OCI-LY7 (cell line): ENCODE results near the gene CAMKV. TPM values are rescaled to one million over a fixed set of nuclear protein-coding genes. Genes with fewer than 3 reads are reported as not detected.

Experiments used
- BruUV-seq: library from RNA; stranded (reverse); fragments of 400-500 nt; replicated peaks from 2 replicates; lab custom pipeline; 2021; lab: Mats Ljungman, UMichigan
- CTCF ChIA-PET: fragments of 300-600 bp; sonication (Branson Sonifier 250); formaldehyde crosslinking; loops from one replicate; lab custom pipeline; 2022; ENCODE audit warnings: antibody characterized with exemption; ENCODE audit not compliant: unreplicated experiment; lab: Charles Lee
- POLR2A ChIA-PET: fragments of 300-600 bp; sonication (Branson Sonifier 250); formaldehyde crosslinking; loops from one replicate; lab custom pipeline; 2022; ENCODE audit warnings: antibody characterized with exemption; lab: Charles Lee
- DNase-seq: peaks from one replicate; pipeline ENCODE4 v3.0.0-alpha.2; 2015; ENCODE audit warnings: low spot score
- H2AFZ ChIP-seq: fragments of 200-600 bp; sonication (generic), shearing (Covaris generic); 2 replicates; pipeline ENCODE4 v1.6.1; 2014; ENCODE audit warnings: mild to moderate bottlenecking, antibody characterized with exemption, low read length, moderate library complexity
- H3K27ac ChIP-seq: fragments of 200-600 bp; sonication (generic); 2 replicates; pipeline ENCODE4 v1.5.1; 2014; ENCODE audit warnings: mixed run types, low read depth, mild to moderate bottlenecking, moderate library complexity, low read length, inconsistent platforms; ENCODE audit not compliant: poor library complexity, severe bottlenecking
- H3K36me3 ChIP-seq: fragments of 200-600 bp; sonication (generic); 2 replicates; pipeline ENCODE4 v1.6.1; 2014; ENCODE audit warnings: mild to moderate bottlenecking, antibody characterized with exemption, low read length, moderate library complexity, mixed read lengths; ENCODE audit not compliant: insufficient read depth
- H3K4me1 ChIP-seq: fragments of 200-600 bp; sonication (generic); 2 replicates; pipeline ENCODE4 v1.5.1; 2014; ENCODE audit warnings: mild to moderate bottlenecking, low read length; ENCODE audit not compliant: insufficient read depth, poor library complexity, severe bottlenecking
- H3K4me2 ChIP-seq: fragments of 200-600 bp; sonication (generic); 2 replicates; pipeline ENCODE4 v1.6.1; 2014; ENCODE audit warnings: mild to moderate bottlenecking, low read length
- H3K4me3 ChIP-seq: fragments of 200-600 bp; sonication (generic); 2 replicates; pipeline ENCODE4 v1.5.1; 2014; ENCODE audit warnings: mild to moderate bottlenecking, low read depth, low read length; ENCODE audit not compliant: poor library complexity, severe bottlenecking
- H3K79me2 ChIP-seq: fragments of 200-600 bp; sonication (generic); 2 replicates; pipeline ENCODE4 v1.6.1; 2016; ENCODE audit warnings: low read depth, mild to moderate bottlenecking, low read length, moderate library complexity, mixed read lengths; ENCODE audit not compliant: insufficient read depth
- H3K9me2 ChIP-seq: fragments of 200-600 bp; sonication (generic); 2 replicates; pipeline ENCODE4 v1.6.1; 2016; ENCODE audit warnings: mild to moderate bottlenecking, low read length, mixed read lengths; ENCODE audit not compliant: insufficient read depth
- H3K9me3 ChIP-seq: fragments of 200-600 bp; sonication (generic); 2 replicates; pipeline ENCODE4 v1.6.1; 2014; ENCODE audit warnings: mild to moderate bottlenecking, mixed run types, low read length, mixed read lengths
- H4K20me1 ChIP-seq: fragments of 200-600 bp; sonication (generic); 2 replicates; pipeline ENCODE4 v1.6.1; 2014; ENCODE audit warnings: mild to moderate bottlenecking, antibody characterized with exemption, low read length, moderate library complexity, mixed read lengths; ENCODE audit not compliant: insufficient read depth
- EZH2phosphoT487 ChIP-seq: fragments of 200-600 bp; sonication (generic); IDR thresholded peaks from 2 replicates; pipeline ENCODE4 v1.6.1; 2018; ENCODE audit warnings: low read depth, borderline replicate concordance, mild to moderate bottlenecking, mixed run types, antibody characterized with exemption, low read length, moderate library complexity, mixed read lengths
- intact Hi-C: fragments of 100-400 bp; cut with micrococcal nuclease; formaldehyde crosslinking; loops from one replicate; pipeline ENCODE4 v1.10.0; 2022; ENCODE audit not compliant: unreplicated experiment
- small RNA-seq: library from RNA; depleted of rRNA; stranded (forward); fragments of <200 nt; gene quantifications from one replicate; pipeline ENCODE3, GENCODE V24; 2014
- total RNA-seq, 2 experiments: library from RNA; depleted of rRNA in 1 of 2; stranded (reverse); fragments of >200 nt in 1 of 2; shearing (Covaris generic) in 1 of 2; gene quantifications; 2 replicates each; pipeline ENCODE4 v1.2.3, GENCODE V29; 2014 to 2022
- TF ChIP-seq, protein P1 (sequence below): fragments of 200-600 bp; sonication (generic); conservative IDR thresholded peaks from 2 replicates; pipeline ENCODE4 v1.5.1; 2014; ENCODE audit warnings: mild to moderate bottlenecking, antibody characterized with exemption, low read length, moderate library complexity, mixed read lengths

Gene CAMKV
- total RNA-seq, 2 experiments from 2014 or later = 0.63 TPM; not detected in 1

- ChIA-PET CTCF (interaction anchor here (0.6 to 1.2 kb wide), 2 partner anchors 8 to 10 kb away, joined by 3 to 5 read pairs; partner anchors contain the start of gene INKA1), POLR2A (interaction anchor here (0.6 to 1.5 kb wide), 3 partner anchors 9 to 122 kb away, joined by 3 to 6 read pairs (median 6); partner anchors contain the start of gene INKA1)
- Histone ChIP-seq H3K4me2 (peak within 1 kb of the TSS; percentile 49), H3K79me2 (no peaks in the 10 kb centered on the region), H3K27ac (no peak within 1 kb of the TSS), H3K36me3 (no peaks in the 10 kb centered on the region), H3K9me2 (no peaks in the 10 kb centered on the region), H3K4me1 (peaks cover 19% of the 10 kb centered on the region), H3K4me3 (peak within 1 kb of the TSS; percentile 27), H2AFZ (peak within 1 kb of the TSS; percentile 56), H4K20me1 (no peaks in the 10 kb centered on the region), H3K9me3 (no peaks in the 10 kb centered on the region)
- intact Hi-C loops = no loop called here
- no peak for DNase-seq
- no peak for TF ChIP-seq EZH2phosphoT487
- no TSS peak for BruUV-seq
Observed at GRCh38 chr3:49813497-49814174, 56.1 kb downstream of the CAMKV start, which contains the start of gene UBA7. Gene UBA7, minus strand, starts transcription at chr3:49813953. Its CDS starts 166 bp downstream, at chr3:49813787.

GRCh38 chr3:49812916-49813496 is 56.7 kb downstream of the CAMKV start:
- Histone ChIP-seq H3K79me2 (no peaks in the 10 kb centered on the region), H3K9me3 (no peaks in the 10 kb centered on the region), H3K36me3 (no peaks in the 10 kb centered on the region), H3K4me2 (no peak overlapping the region), H3K4me3 (no peak overlapping the region), H4K20me1 (no peaks in the 10 kb centered on the region), H2AFZ (no peak overlapping the region; the same call in 1 of the 2 replicates), H3K4me1 (peaks cover 25% of the 10 kb centered on the region), H3K27ac (no peak overlapping the region), H3K9me2 (no peaks in the 10 kb centered on the region)
- no TSS peak for BruUV-seq
- DNase-seq = no peak
- ChIA-PET POLR2A (interaction anchor here (1.0 to 1.5 kb wide), 2 partner anchors 8 to 9 kb away, joined by 6 read pairs; partner anchors contain the start of gene INKA1), CTCF (interaction anchor here (1.2 kb wide), 1 partner anchor 8 kb away, joined by 5 read pairs; no protein-coding TSS in a partner anchor)
- intact Hi-C loops = no loop called here
- TF ChIP-seq EZH2phosphoT487 = no peak
- TF ChIP-seq, protein P1, sequence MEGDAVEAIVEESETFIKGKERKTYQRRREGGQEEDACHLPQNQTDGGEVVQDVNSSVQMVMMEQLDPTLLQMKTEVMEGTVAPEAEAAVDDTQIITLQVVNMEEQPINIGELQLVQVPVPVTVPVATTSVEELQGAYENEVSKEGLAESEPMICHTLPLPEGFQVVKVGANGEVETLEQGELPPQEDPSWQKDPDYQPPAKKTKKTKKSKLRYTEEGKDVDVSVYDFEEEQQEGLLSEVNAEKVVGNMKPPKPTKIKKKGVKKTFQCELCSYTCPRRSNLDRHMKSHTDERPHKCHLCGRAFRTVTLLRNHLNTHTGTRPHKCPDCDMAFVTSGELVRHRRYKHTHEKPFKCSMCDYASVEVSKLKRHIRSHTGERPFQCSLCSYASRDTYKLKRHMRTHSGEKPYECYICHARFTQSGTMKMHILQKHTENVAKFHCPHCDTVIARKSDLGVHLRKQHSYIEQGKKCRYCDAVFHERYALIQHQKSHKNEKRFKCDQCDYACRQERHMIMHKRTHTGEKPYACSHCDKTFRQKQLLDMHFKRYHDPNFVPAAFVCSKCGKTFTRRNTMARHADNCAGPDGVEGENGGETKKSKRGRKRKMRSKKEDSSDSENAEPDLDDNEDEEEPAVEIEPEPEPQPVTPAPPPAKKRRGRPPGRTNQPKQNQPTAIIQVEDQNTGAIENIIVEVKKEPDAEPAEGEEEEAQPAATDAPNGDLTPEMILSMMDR = no peak

Small RNA genes within 50 kb of the gene (small RNA-seq; reads per million reads assigned to genes)
- not detected for gene RN7SL217P

Other genes with a start within 250 kb of the CAMKV start
- gene APEH, start 195.6 kb downstream of the CAMKV start, total RNA-seq (2014; rRNA removed; shearing (Covaris generic)) = 94.8 and 112 TPM in 2 replicates
- 132 and 133 TPM in 2 replicates for gene APEH, start 195.6 kb downstream of the CAMKV start, total RNA-seq (2022)
- 12.5 and 13.1 TPM in 2 replicates for gene MST1, start 180.4 kb downstream of the CAMKV start, total RNA-seq (2014; rRNA removed; shearing (Covaris generic))
- 24.2 and 26.2 TPM in 2 replicates for gene MST1, start 180.4 kb downstream of the CAMKV start, total RNA-seq (2022)
- 20.8 and 39.2 TPM in 2 replicates for gene RNF123, start 180.3 kb downstream of the CAMKV start, total RNA-seq (2014; rRNA removed; shearing (Covaris generic))
- 48.4 and 50.6 TPM in 2 replicates for gene RNF123, start 180.3 kb downstream of the CAMKV start, total RNA-seq (2022)
- 2.9 and 4.4 TPM in 2 replicates for gene AMIGO3, start 150.2 kb downstream of the CAMKV start, total RNA-seq (2014; rRNA removed; shearing (Covaris generic))
- gene AMIGO3, start 150.2 kb downstream of the CAMKV start, total RNA-seq (2022) = 0.80 TPM in 1 of 2 replicates, not detected in the other
- gene GMPPB, start 146.0 kb downstream of the CAMKV start, total RNA-seq (2014; rRNA removed; shearing (Covaris generic)) = 40.7 and 43.6 TPM in 2 replicates
- 52.4 and 54.5 TPM in 2 replicates for gene GMPPB, start 146.0 kb downstream of the CAMKV start, total RNA-seq (2022)
- gene IP6K1, start 83.4 kb downstream of the CAMKV start, total RNA-seq (2014; rRNA removed; shearing (Covaris generic)) = 23.1 and 27.4 TPM in 2 replicates
- gene IP6K1, start 83.4 kb downstream of the CAMKV start, total RNA-seq (2022) = 27.0 and 30.9 TPM in 2 replicates
- not detected in 2 replicates for gene CDHR4, start 70.0 kb downstream of the CAMKV start, total RNA-seq (2014; rRNA removed; shearing (Covaris generic))
- gene CDHR4, start 70.0 kb downstream of the CAMKV start, total RNA-seq (2022) = 0.32 TPM in 1 of 2 replicates, not detected in the other
- 12.8 and 18.4 TPM in 2 replicates for gene INKA1, start 66.6 kb downstream of the CAMKV start, total RNA-seq (2014; rRNA removed; shearing (Covaris generic))
- 7.6 and 7.9 TPM in 2 replicates for gene INKA1, start 66.6 kb downstream of the CAMKV start, total RNA-seq (2022)
- 18.1 and 26.3 TPM in 2 replicates for gene UBA7, start 56.0 kb downstream of the CAMKV start, total RNA-seq (2014; rRNA removed; shearing (Covaris generic))
- gene UBA7, start 56.0 kb downstream of the CAMKV start, total RNA-seq (2022) = 14.2 and 14.7 TPM in 2 replicates
- 24.4 and 38.6 TPM in 2 replicates for gene TRAIP, start 13.3 kb downstream of the CAMKV start, total RNA-seq (2014; rRNA removed; shearing (Covaris generic))
- gene TRAIP, start 13.3 kb downstream of the CAMKV start, total RNA-seq (2022) = 41.8 and 48.9 TPM in 2 replicates
- 0.05 and 0.82 TPM in 2 replicates for gene MST1R, start 34.0 kb upstream of the CAMKV start, total RNA-seq (2014; rRNA removed; shearing (Covaris generic))
- 0.17 and 0.38 TPM in 2 replicates for gene MST1R, start 34.0 kb upstream of the CAMKV start, total RNA-seq (2022)
- gene MON1A, start 59.9 kb upstream of the CAMKV start, total RNA-seq (2014; rRNA removed; shearing (Covaris generic)) = 6.7 and 7.3 TPM in 2 replicates
- gene MON1A, start 59.9 kb upstream of the CAMKV start, total RNA-seq (2022) = 10.4 and 11.3 TPM in 2 replicates
- gene RBM6, start 70.2 kb upstream of the CAMKV start, total RNA-seq (2014; rRNA removed; shearing (Covaris generic)) = 83.7 and 134 TPM in 2 replicates
- 173 and 185 TPM in 2 replicates for gene RBM6, start 70.2 kb upstream of the CAMKV start, total RNA-seq (2022)
- 139 and 192 TPM in 2 replicates for gene RBM5, start 219.0 kb upstream of the CAMKV start, total RNA-seq (2014; rRNA removed; shearing (Covaris generic))
- gene RBM5, start 219.0 kb upstream of the CAMKV start, total RNA-seq (2022) = 197 and 223 TPM in 2 replicates